ENCODE measurements around the gene DCAF16. TPM values are rescaled to one million over a fixed set of nuclear protein-coding genes. Genes with fewer than 3 reads are reported as not detected.

The DCAF16 gene
- total RNA-seq, 3 donors from 2014 or later, result 28.0 to 41.3 (median 28.2) TPM

DNA sequence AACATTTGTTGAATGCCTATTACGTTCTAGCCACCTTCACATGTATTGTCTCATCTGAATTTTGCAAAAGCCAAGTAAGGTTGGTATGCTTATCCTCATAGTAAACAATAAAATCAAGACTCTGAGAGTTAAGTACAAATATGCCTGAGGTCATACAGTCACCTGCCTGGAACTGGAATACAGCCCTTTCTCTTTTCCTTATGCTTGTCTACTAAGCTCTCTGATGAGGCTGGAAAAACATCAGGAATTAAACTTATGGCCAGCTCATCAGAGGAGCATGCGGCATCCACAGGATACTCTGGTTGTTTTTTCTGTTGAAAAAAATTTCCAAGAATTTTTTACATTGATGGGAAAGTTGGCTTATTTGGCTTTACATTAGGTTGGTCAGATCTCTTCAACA is 35.7 kb upstream of the DCAF16 start:
- no peak overlapping the region for H3K27ac ChIP-seq
- peaks cover 0 to 5% of the 10 kb centered on the region in 2 donors for H3K9me3 ChIP-seq
- no peaks in the 10 kb centered on the region for H3K36me3 ChIP-seq
- intact Hi-C loops (cut with DNase I; ENCODE audit: low total_unique reads), result no loop called here
- H3K4me1 ChIP-seq, result no peaks in the 10 kb centered on the region
- H3K4me3 ChIP-seq, result no peak overlapping the region
- no peak for DNase-seq (ENCODE audit: low spot score in 2 of 2)
- TF ChIP-seq, protein P1, sequence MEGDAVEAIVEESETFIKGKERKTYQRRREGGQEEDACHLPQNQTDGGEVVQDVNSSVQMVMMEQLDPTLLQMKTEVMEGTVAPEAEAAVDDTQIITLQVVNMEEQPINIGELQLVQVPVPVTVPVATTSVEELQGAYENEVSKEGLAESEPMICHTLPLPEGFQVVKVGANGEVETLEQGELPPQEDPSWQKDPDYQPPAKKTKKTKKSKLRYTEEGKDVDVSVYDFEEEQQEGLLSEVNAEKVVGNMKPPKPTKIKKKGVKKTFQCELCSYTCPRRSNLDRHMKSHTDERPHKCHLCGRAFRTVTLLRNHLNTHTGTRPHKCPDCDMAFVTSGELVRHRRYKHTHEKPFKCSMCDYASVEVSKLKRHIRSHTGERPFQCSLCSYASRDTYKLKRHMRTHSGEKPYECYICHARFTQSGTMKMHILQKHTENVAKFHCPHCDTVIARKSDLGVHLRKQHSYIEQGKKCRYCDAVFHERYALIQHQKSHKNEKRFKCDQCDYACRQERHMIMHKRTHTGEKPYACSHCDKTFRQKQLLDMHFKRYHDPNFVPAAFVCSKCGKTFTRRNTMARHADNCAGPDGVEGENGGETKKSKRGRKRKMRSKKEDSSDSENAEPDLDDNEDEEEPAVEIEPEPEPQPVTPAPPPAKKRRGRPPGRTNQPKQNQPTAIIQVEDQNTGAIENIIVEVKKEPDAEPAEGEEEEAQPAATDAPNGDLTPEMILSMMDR (IDR thresholded peaks at IDR 0.05), result no peak
- no peak for TF ChIP-seq POLR2AphosphoS5 (IDR thresholded peaks at IDR 0.05)
- TF ChIP-seq POLR2A (IDR thresholded peaks at IDR 0.05), result no peak
- no peaks in the 10 kb centered on the region for H3K27me3 ChIP-seq

DNA sequence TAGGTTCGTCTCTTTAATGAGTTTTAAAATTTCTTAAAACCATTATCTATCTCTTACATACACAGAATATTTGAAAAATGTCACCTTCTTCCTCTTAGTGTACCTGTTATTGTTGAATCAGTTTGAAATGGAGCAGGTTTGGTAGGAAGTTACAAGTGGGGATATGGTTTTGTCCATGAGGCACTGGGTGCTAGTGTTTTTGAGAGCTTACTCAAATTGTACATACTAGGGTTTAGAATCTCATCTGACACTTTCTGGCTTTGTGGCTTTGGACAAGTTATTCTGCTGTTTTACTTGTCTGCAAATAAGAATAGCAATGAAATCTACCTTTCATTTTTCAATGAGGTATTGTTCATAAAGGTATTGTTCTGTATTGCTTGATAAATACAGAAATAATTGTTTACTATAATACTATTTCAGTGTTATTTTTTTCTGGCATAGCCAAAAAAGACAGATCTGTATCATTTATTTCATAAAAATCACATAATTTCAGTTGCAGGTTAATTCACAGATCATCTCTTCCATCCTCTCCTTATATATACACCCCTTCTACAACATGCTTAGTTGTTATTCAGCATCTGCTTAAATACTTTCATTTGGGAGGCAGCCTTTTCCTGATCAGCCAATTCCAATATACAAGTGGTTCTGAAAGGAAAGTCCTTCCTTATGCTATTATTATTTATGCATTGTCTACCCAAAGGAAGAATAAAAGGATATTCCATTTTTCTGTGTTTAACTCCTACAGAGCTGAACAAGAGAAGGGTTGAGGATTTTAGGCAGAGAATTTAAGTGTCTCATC is 13.5 kb upstream of the DCAF16 start:
- intact Hi-C loops (cut with DNase I; ENCODE audit: low total_unique reads), result no loop called here
- Histone ChIP-seq H3K4me1 (no peaks in the 10 kb centered on the region), H3K27me3 (no peaks in the 10 kb centered on the region), H3K36me3 (no peaks in the 10 kb centered on the region), H3K27ac (no peak overlapping the region), H3K9me3 (no peaks in the 10 kb centered on the region), H3K4me3 (no peak overlapping the region)
- no peak for DNase-seq (ENCODE audit: low spot score in 2 of 2)
- no peak for TF ChIP-seq POLR2A (IDR thresholded peaks at IDR 0.05)

DNA sequence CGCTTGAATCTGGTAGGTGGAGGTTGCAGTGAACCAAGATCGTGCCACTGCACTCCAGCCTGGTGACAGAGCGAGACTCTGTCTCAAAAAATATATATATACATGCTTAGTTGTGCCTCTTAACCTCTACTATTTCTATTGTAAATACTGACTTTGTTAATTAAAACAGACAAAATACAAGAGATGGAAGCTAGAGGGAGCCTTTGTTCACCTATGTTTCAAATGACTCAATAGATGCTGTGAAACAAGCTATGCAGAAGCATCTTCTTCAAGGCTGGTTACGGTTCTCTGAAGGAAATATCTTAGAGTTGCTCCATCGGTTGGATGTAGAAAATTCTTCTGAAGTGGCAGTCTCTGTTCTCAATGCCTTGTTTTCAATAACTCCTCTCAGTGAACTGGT is 6.5 kb upstream of the DCAF16 start:
- no peak overlapping the region for H3K4me3 ChIP-seq
- intact Hi-C loops (cut with DNase I; ENCODE audit: low total_unique reads), result loop anchor here (10.0 kb wide), 1 partner anchor 1712 kb away; no protein-coding TSS in a partner anchor
- H3K27me3 ChIP-seq, result no peaks in the 10 kb centered on the region
- no peak overlapping the region for H3K27ac ChIP-seq
- no peak for TF ChIP-seq POLR2A (IDR thresholded peaks at IDR 0.05)
- TF ChIP-seq, protein P1 (IDR thresholded peaks at IDR 0.05), result peak in 2 of 3 donors; percentile 39 to 53
- no peaks in the 10 kb centered on the region for H3K4me1 ChIP-seq
- no peaks in the 10 kb centered on the region for H3K36me3 ChIP-seq
- no peak for DNase-seq (ENCODE audit: low spot score in 2 of 2)
- H3K9me3 ChIP-seq, result no peaks in the 10 kb centered on the region

DNA sequence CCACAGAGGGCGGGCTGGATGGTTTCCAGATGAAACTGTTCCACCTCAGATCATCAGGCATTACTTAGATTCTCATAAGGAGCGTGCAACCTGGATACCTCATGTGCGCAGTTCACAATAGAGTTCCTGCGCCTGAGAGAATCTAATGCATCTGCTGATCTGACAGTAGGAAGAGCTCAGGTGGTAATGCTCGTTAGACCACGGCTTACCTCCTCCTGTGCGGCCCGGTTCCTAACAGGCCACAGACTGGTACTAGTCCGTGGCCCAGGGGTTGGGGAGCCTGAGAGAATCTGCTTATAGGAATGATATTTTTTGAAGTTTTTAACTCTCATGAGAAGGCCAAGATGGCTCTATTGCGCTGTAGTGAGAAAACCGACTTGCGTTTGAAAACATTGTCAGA is 5.6 kb upstream of the DCAF16 start:
- H3K9me3 ChIP-seq, result no peaks in the 10 kb centered on the region
- no peak overlapping the region for H3K4me3 ChIP-seq
- H3K27me3 ChIP-seq, result no peaks in the 10 kb centered on the region
- no peak overlapping the region for H3K27ac ChIP-seq
- DNase-seq (ENCODE audit: low spot score in 2 of 2), result no peak
- TF ChIP-seq POLR2AphosphoS5 (IDR thresholded peaks at IDR 0.05), result no peak
- TF ChIP-seq POLR2A (IDR thresholded peaks at IDR 0.05), result no peak
- TF ChIP-seq, protein P1 (IDR thresholded peaks at IDR 0.05), result no peak
- intact Hi-C loops (cut with DNase I; ENCODE audit: low total_unique reads), result loop anchor here (10.0 kb wide), 1 partner anchor 1711 kb away; no protein-coding TSS in a partner anchor
- no peaks in the 10 kb centered on the region for H3K36me3 ChIP-seq
- no peaks in the 10 kb centered on the region for H3K4me1 ChIP-seq

DNA sequence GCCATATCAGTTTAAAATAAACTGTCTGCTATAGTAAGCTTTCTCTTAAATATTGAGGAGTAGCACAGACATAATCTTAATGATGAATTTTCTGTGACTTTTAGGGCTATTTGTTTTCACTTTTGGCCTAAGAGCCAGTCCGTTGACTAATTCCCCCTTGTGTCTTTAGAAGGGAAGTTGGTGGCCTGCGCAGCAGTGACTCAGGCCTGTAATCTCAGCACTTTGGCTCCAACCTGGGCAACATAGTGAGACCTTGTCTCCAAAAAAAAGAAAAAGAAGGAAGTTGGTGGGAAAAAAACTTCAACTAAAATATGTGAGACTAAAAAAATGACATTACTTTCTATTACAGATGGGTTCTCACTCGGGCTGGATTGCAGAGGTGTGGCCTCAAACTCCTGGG is 3.6 kb upstream of the DCAF16 start:
- TF ChIP-seq POLR2AphosphoS5 (IDR thresholded peaks at IDR 0.05) (no peak), POLR2A (IDR thresholded peaks at IDR 0.05) (no peak)
- TF ChIP-seq, protein P1 (IDR thresholded peaks at IDR 0.05), result no peak
- H3K9me3 ChIP-seq, result no peaks in the 10 kb centered on the region
- H3K27ac ChIP-seq, result no peak overlapping the region
- peaks cover 0 to 2% of the 10 kb centered on the region in 2 donors for H3K4me1 ChIP-seq
- DNase-seq (ENCODE audit: low spot score in 2 of 2), result no peak
- no peak overlapping the region for H3K4me3 ChIP-seq
- H3K36me3 ChIP-seq, result no peaks in the 10 kb centered on the region
- intact Hi-C loops (cut with DNase I; ENCODE audit: low total_unique reads), result loop anchor here (5.0 to 10.0 kb wide), 2 partner anchors 1709 to 1912 kb away; no protein-coding TSS in a partner anchor
- H3K27me3 ChIP-seq, result no peaks in the 10 kb centered on the region
